ENCODE measurements around the gene SNED1.

Gene SNED1

DNA sequence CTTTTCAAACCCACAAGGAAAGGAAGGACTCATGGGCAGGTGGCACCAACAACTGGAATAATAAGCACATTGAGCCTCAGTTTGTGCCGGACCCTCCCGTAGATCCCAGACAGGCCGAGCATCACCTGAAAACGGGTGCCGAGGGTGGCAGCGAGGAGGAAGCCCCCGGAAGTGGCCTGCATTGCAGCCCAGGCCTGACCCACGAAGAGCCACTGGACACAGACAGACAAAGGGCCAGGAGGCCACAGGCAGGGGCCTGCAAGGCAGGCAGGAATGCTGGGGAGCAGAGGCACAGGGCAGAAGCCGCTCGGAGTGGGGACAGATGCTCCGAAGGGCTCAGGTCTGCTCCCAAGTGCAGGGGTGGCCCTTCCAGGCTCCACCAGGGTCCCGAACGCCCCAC is 71.9 kb downstream of the SNED1 start:
- DNase-seq, result no peak

DNA sequence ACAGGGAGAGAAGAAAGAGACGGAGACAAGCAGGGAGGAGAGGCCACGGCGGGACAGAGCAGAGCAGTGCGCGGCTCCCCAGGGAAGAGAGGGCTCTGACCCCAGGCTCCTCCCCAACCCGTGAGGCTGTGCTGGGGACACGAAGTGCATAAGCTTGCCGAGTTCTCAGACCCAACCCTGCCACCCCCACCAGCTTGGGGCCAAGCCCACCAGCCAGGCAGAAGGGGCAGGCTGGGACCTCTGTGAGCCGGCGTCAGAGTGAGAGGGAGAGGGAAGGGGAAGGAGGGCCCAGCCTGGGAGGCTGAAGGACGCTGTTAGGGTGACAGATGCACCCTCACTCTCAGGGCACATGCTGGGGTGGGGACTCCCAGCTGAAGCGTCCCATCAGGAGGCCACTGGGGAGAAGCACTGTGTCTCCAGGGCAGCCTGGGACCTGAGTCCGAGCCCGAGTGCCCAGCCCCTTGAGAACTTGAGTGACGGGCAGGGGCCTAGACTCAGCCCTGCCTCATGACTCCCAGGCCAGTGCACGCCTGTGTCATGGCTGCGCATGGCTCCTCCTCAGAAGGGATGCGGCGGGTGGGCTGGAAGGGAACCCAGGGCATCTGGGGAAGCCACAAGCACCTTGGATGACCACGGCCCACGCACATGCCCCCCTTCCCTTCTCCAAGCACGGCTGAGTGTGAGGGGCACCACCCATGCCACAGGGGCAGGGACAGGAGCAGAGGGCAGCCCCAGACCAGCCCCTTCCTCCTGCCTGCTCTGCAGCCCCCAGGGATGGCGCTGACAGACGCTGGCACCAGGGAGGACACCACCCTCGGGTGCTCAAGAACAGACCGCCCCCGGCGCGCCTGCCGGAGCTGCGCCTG is 72.6 kb downstream of the SNED1 start:
- DNase-seq, result no peak

DNA sequence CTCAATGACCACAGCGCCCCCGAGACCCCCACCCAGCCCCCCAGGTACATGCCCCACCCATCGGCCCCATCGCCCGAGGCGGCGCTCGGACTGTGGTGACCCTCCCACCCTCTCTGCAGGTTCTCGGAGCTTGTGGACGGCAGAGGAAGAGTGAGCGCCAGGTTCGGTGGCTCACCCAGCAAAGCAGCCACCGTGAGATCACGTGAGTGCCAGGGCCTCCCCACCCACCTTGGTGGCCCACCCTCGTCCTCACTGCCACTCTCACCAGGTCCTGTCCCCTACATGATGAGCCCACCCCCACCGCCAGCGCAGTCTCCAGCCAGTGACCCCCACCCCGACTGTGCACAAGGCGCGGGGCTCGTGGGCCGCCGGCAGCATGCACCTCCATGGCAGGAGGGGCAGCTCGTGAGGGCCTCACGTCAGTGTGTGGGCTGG is 73.3 kb downstream of the SNED1 start:
- no peak for DNase-seq

DNA sequence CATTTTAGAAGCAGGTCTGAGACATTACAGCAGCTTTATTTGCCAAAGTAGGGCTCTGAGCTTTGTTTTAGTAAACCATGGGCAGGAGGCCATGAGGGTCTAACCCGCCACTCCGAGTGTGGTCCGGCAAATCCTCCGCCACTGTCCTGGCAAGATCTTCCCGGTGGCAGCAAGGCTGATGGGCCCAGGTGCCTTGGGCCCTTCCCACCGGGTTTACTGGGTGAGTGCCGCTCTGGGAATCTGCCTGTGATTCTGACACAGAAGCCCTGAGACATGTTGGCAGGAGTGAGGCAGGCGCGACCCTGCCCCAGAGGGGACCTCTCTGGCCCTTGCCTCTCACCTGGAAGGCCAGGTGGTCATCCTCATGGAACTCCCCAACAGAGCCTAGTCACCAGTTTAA is 73.7 kb downstream of the SNED1 start:
- no peak for DNase-seq

DNA sequence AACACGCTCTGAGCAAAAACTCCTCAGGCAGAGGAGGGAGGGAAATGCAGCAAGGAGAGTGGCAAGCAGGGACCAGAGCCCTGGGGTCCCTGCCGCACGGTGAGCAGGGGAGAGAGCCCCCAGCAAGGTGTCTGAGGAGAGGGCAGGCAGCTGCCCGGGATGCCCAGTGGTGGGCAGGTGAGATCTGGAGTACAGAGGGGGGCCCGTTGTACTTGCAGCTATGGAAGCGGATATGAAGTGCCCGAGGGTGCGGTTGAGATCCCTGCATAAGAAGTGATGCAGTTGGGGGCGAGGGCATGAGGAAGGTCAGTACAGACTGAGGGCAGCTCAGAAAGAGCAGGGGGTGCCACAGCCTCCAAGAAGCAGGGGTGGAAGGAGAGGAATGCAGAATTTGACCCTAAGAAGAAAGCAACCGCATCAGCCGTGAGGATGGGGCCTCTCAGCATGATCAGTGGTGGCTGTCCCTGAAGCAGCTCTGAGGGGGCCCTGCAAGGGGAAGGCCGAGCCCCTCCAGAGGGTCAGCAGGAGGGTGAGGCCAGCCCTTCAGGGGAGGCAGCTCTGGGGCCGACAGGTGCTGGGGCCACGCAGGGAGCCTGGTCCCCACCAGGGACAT is 74.2 kb downstream of the SNED1 start:
- no peak for DNase-seq

DNA sequence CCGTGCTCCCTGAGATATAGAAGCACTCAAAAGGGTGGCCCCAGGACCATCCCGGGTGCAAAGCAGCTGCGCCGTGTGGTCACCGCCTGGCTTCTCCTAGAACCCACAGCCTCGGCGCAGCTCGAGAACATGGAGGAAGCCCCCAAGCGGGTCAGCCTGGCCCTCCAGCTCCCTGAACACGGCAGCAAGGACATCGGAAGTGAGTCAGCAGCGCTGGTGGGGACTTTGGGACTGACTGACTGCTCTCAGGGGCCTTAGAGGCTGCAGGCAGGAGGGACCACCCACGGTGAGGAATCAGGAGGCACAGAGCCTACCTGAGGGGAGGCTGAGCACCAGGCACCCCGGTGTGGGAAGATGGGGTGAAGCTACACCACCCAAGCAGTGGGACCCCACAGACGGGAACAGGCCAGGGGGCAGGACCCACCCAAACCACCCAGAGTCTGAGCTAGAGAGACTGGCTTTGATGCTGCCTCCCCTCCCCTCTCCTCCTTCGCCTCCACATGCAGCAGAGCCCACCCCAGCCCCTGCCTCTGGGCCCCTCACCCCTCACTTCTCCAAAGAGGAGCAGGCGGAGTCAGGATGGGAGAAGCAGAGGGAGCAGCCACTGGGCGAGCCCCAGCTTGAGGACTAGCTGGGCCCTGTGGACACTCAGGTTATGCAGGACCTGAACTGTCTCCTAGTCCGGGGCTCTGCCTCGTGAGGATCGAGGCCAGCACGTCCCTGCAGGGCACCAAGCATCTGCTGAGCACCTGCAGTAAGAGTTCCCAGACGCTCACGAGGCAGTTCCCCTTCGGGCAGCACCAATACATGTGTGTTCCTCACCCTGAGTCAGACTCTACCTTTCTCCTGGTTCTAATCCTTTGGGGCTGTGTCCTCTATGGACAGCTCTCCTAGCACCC is 75.0 kb downstream of the SNED1 start:
- no peak for DNase-seq

DNA sequence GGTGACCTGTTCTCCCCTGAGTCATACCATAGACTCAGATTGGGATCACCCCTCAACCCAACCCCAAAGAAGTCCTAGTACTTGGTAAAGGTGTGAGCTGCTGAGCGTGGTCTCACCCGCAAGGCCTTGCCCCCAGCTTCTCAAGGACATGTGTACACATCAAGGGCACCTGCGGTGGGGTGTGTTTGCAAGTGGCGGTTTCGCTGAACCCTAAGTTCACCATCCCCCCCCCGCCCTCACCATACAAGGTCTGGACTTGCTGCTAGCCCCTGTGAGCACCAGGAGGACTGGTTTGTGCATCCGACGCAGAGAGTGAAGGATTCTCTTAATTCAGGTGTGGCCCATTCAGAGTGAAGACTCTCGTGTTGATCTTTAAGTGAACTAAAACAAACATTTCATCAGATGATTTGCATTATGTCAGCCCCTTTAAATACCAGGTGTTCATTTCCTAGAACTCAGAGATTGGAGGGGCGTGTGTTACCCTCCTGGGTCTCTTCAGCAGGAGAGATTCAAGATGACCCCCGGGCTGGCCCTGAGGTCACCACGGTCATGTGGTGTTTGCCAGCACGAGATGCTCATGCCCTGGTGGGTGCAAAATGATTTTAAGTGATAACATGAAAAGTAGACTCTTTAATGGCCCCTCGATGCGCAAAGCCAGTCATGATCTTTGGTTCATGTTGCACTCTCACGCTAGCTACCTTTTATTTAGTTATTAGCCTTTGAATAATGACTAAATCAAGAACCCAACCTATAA is 75.8 kb downstream of the SNED1 start:
- DNase-seq, result no peak

DNA sequence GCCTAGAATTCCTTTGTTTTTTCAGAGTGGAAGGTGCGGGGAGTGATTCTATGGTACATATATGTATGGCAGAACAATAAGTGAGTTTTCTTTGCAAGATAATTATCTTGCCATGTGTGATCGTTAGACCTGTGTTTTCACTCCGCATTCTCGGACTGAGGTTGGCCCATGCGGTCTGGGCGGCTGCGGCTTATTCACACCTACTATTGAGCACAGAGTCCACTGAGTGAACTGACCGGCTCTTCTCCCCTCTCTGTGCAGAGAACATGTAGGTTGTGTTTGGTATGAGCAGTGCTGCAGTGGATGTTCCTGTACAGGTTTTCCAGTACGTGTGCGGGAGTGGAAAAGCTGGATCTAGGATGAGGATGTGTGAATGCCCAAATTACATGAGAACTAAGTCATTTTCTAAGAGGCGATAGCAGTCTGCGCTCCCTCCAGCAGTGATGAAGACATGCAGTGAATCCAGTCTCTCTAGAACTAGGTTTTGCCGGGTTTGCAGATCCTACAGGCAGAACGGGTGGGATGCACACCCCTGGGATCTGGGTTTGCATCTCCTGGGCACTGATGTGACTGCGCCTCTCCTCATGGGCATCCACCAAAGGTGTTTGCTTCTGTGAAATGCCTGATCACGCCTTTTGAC is 76.6 kb downstream of the SNED1 start:
- DNase-seq, result no peak

DNA sequence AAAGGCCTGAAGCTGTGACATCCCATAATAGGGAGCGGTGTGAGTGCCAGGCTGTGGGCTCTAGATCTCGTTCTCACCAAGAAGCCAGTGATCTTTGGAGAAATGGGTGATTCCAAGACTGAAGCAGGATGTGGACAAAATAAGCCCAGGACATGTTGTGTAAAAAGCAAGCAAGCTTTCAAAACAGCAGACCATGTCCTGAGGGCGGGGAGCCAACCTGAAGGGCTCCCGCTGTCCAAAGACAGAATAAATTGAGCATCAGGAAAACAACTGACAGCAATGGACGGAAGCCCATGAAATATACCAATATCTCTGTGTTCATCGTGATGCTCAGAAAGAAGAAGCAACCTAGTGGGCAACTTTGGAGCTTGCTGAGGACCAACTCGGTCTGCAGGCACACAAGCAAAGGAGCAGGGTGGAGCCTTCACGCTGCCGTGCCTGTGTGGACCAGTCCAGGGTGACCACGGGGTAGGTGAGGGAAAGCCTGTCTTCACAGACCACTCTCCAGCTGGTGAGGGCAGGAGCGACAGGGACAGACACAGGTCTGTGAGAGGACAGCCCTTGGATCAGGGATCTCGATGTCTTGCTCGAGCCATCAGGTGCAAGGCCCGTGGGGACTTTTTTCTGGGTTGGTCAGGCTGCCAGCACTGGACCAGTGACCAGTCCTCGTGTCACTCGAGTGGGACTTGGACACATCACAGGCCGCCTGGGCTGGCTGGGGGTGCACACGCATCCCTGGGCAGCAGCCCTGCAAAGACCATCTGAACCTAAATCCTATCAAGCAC is 82.2 kb downstream of the SNED1 start:
- DNase-seq, result no peak

DNA sequence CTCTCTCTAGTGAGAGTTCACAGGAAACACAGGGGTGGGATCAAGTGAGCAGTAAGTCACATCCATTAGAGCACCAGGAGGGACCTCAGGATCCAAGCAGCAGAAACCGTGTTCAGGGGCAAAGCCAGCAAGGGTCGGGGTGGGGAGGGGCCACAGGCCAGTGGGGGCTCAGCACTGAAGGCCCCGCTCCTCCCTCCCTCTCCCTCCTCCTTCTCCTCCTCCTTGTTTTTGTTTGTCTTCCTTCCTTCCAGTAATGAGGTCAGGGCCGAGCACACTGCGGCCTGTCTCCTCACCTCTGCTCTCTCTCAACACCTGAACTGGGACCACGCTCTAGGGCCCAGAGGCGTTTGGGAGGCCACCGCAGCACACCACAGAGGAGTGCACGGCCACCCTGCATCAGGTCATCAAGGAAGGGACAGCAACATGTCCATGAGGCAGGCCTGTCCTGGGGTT is 82.8 kb downstream of the SNED1 start:
- DNase-seq, result no peak

DNA sequence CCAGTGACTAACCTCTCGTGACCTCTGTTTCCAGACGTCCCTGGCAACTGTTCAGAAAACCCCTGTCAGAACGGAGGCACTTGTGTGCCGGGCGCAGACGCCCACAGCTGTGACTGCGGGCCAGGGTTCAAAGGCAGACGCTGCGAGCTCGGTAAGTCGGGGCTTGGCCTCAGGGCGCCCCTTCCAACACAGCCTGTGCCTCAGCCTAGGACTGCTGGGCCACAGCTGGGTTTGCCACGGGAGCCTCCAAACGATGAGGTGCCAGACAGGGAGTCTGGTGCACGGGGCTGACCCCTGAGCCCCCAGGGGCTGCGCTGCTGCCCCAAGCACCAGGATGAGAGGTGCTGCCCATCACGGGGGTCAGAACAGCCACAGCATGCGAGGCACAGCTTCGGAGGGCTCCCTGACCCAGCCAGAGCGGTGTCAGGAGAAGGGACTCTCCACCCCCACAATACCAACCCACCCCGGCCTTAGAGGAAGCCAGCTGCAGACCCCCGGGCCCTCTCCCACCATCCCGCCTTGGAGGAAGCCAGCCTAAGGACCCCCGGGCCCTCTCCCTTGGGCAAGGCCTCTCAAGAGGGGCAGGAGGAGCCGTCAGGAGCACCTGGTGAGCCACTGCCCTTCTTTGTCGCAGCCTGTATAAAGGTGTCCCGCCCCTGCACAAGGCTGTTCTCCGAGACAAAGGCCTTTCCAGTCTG is 83.4 kb downstream of the SNED1 start:
- DNase-seq, result no peak

DNA sequence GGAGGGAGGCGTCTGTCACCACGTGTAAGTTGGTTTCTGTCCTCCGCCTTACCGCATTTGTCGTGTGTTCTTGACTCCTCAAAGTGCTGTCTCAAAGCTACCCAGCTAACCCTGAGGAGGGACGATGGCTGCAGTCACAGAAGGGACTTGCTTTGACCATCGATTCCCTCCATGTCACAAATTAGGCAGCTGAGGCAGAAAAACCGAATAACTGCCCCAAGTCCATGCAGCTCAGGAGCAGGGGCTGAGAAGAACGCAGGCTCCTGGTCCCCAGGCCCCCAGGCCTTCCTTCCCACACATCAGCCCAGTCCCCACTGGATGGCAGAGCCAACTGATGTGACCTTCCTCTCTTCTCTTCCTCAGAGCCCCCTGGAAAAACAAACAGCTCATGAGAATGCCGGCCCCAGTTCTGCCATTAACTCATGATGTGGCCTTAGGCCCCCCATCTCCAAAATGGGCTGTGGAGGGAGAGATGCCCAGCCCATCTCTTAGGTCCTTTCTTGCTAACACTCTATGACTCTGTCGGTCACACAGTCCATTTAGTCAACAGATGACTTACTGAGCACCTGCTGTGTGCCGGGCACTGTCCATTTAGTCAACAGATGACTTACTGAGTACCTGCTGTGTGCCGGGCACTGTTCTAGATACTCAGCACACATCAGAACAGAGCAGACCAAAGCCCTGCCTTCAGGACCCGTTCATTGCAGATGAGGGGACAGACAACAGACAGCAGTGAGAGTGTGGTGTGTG is 84.1 kb downstream of the SNED1 start:
- no peak for DNase-seq

DNA sequence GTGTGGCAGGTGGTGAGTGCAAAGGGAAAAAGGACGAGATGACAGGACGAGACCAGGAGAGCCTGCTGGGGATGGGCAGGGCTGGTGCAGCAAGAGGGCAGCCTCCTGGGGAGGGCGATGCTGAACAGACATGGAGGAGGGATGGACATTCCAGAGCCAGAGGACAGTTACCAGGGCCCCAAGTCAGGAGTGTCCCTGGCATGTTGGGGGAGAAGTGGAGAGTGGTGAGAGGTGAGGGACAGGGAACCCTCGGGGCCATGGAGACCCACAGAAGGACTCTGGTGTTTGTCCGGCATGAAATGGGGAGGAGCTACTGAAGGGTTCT is 84.6 kb downstream of the SNED1 start:
- no peak for DNase-seq

DNA sequence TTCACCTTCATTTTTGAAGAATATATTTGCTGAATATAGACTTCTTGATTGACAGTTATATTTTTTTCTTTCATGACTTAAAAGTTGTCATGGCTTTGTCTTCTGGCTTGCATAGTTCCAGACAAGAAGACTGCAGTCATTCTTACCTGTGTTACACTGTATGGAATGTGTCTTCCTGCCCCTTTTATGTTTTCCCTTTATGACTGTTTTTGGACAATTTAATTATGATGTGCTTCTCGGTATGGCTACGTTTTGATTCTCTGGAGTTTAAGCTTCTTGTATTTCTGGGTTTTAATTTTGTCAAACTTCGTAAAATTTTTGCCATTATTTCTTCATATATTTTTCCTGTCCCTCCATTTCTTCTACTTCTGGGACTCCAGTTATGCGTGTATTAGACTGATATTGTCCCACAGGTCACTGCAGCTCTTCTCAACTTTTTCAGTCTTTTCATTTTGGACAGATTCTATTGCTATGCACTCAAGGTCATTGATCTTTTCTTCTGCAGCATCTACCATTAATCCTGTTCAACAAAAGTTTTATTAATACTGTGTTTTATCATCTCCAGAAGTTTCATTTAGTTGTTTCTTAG is 86.5 kb downstream of the SNED1 start:
- DNase-seq, result no peak

DNA sequence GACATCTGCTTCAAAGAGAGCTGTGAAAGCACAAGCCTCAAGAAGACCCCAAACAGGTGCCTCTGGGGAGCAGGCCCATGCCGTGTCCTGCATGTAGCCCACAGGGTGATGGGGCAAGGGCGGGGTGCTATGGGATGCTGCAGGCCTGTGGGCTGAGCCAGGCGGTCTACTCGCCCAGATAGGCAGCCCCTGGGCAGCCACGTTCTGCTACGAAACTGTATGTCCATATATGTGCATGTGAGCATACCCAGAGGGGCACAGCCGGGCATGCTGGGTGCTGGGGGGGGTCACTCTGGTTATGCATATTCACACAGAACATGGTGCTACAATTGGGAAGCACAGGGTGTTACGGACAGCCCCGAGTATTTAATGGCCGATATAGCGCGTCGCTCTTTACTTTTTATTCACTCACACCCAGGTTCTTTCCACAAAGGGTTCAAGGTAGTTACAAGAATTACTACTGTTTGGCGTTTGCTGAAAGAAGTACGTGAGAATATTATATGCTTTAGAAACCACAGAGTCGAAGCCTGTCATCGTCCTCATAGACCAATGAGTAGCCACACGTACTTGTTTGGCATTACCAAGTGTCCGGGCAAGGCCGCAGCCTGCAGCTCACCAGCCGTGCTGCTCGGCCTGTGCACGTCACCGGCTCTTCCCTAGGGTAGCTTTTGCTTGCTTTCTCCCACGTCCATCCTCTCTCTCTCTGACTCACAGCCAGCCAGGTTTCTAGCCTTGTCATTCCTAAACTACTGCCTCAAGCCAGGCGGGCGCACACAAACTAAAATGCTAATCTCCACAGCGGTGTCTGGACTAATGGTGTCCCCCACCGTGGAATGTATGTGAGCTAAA is 89.2 kb downstream of the SNED1 start:
- DNase-seq, result no peak

DNA sequence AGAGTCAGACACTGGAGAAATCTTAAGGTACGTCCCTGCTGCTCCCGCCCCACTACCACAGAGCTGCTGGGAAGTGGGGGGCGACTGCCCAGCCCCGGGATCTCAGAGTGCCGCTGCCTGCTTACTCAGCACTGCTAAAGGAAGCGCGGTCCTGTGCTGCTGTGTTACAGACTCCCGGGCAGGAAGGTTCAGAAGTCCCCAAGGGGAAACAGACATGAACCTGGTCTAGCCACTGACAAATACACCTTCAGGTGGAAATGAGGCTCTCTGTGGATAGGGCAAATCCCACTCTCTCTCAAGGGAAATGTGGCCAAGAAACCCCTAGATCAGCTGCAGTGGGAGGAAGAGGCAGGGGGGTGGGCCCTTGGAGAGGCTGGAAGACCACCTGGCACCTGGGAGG is 90.0 kb downstream of the SNED1 start:
- no peak for DNase-seq

DNA sequence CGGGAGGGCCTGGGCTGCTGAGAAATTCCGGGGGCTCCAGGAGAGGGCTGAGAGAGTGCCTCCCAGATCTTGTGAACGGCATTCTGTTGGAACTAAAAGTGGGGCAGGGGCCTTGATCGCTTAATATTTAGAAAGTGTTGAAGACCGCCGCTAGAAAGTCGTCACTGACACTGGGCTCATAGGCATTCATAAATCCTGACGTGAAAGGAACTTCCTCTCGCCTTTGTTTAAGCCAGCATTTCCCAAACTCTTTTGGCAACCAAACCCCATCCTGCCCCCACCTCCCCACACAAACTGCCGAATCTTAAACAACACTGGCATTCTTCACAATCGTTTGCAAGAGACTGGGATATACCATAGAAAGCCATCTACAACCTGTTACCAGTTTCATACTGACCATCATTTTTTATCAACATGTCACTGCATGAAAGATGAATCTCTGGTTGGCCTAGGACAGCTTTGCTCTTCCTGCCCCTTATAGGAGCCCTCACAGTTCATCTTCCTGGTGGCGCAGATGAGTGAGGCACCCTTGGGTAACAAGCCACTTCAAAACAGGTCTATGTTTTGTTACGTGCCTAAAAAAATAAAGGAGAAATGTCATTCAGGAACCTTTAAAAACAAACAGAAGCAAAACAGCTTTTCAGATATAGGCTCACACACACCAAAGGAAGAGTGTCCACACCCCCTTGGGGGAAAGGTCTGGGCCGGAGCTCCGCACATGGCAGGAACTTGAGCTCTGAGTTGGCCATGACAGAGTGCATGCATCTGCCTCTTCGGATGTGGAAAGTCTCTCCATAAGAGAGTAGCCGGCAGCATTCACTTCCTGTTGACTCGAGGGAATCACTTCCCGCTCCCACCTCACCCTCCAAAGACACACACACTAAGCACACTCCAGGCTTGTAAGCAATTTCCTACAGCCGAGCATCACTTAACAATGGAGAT is 90.6 kb downstream of the SNED1 start:
- DNase-seq, result no peak

DNA sequence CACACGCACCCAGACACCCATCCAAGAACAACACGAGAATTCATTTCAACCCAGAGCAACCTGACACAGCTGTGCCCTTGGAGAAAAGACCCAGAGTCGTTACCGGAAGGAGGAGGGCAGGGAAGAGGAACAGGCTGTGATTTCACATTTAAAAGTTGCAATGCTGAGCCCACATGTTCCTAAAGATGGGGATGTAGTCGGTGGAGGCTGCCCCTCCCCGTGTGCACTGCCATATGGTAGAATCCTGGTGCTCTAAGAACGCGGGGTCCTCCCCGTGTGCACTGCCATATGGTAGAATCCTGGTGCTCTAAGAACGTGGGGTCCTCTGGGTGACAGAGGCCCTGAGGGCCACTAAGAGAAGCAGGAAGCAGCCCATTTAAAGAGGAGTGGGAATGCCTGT is 92.8 kb downstream of the SNED1 start:
- no peak for DNase-seq

Data from DMS 273 treated with DMSO at 0.1 percent for 48 hours (cell line).